ENCODE data around the gene CUL4A.
A peak's percentile ranks its signal among the peaks of the same experiment; 100 is the strongest.

Gene CUL4A

DNA sequence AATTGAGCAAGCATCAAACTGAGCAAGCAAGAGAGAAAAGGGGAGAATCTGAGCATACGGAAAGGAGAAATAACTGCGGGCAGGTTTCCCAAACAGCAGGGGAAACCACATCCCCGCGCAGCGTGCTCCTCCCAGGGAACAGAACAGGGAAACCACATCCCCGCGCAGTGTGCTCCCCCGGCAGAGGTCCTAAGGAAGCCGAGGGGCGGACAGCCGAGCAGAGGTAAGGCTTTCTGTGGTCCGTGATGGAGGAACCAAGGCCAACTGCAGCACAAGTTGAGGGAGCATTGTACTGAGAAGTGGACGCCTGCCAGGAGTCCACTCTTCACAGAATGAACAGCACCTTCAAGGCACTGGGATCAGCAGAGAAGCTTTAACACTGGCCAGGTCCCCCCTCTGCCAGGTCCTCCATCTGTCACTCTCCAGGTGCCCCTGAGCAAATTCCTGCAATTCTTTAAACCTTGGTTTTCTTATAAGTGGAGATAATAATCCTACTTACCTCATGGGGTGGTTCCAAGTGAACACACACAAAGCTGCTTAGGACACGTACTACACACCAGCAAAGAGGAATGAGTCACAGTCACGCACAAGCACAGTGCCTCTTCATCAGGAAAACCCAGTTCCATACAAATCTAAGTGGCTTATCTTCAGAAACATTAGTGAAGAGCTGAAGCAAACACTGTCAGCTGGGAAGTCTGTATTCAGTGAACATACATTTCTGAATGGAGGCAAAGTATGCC lies 64.6 kb downstream of the CUL4A start:
- DNase-seq (ENCODE audit: extremely low spot score, insufficient read length, low read depth): no peak

DNA sequence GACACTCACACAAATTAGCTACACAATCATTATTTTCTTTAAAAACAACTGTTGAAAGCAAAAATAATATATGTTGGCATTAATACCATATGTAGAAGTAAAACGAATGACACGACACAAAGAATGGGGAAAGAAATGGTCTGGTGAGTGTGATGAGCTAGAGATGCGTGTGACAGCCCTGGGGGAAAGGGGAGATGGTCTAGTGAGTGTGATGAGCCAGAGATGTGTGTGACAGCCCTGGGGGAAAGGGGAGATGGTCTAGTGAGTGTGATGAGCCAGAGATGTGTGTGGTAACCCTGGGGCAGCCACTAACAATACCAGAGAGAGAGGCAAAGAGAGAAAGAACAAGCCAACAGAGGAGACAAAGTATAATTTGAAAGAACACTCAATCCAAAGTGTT lies 65.3 kb downstream of the CUL4A start:
- DNase-seq (ENCODE audit: extremely low spot score, insufficient read length, low read depth) (no peak), FAIRE-seq (no peak)

More for the DNA sequence above, 64.6 kb downstream of the CUL4A start:
- FAIRE-seq: no peak

DNA sequence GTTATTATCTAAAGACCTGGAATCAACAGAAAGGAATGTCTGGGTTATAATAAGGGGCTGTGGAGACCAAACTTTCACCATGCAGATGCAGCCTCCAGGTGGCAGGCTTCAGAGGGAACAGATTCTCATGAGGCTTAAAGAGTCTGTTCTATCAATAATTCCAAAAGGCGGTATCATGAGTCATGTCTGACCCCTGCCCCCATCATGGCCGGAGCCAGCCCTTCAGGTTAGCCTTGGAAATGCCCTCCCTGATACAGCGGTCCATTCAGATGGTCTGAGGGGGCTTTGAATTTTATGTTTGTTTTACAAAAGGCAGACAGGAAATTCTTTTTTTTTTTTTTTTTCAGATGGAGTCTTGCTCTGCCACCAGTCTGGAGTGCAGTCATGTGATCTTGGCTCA lies 66.0 kb downstream of the CUL4A start:
- DNase-seq (ENCODE audit: extremely low spot score, insufficient read length, low read depth) (no peak), FAIRE-seq (no peak)

DNA sequence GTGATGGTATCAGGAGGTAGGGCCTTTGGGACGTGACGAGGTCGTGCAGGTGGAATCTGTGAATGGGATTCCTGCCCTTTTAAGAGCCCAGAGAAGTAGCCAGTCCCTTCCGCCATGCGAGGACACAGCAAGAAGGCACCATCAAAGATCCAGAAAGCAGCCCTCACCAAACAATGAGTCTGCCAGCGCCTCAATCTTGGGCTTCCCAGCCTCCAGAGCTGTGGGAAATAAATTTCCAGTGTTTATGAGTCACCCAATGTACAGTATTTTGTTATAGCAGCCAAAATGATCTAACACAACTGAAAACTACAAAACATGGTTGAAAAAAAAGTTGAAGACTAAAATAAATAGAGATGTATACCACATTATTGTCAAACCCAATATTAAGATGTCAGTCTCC lies 70.7 kb downstream of the CUL4A start:
- FAIRE-seq (no peak), DNase-seq (ENCODE audit: extremely low spot score, insufficient read length, low read depth) (no peak)

DNA sequence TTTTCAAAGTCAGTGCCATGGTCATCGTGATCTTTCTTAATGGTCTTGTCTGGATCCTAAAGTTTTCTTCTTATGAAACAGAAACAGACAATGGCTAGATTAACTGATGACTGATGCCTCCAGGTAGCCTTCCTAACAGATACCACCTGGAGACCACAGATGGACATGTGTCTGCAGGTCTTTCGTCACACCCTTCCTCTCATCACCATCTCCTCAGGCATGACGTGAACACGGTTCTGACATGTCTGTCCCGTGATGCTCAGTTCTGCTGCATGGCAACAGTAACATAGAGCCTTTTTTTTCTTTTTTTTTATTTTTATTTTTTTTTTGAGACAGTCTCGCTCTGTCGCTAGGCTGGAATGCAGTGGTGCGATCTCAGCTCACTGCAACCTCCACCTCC lies 74.5 kb downstream of the CUL4A start:
- no peak for FAIRE-seq

DNA sequence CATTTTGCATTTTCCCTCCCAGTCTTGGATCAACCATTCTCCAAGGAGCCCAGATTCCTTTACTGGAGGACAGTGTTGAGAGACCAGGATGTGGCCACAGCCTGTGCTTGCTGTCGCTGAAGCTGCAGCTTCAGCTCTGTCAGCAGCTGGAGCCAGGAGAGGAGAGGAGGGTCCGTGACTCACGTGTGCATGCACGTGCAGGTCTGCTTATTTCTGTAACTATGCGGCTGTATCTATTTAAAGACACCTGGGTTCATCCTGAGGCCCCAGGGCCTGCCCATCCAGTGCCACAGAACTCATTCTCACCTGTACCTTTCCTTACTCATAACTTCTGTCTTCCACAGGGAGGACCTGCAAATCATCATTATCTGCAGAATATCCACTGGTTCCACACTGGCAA lies 79.5 kb downstream of the CUL4A start:
- FAIRE-seq (no peak), DNase-seq (ENCODE audit: extremely low spot score, insufficient read length, low read depth) (no peak)

More for the DNA sequence above, 74.5 kb downstream of the CUL4A start:
- DNase-seq (ENCODE audit: extremely low spot score, insufficient read length, low read depth): no peak

DNA sequence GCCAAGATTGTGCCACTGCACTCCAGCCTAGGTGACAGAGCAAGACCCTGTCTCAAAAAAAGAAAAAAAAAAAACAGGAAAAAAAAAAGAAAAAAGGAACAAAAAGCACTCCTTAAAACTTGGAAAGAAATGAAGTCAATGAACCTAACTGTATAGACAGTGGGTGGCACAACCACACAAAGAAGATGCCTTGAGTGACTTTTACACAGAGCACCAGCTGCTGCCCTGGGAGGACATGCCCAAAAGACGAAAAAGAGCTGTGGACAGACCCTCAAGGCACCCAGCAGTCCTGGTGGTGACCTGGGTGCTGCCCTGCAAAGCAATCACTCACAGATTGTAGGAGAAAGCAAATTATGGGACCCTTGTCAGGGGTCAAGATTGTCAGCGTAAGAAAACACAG lies 81.7 kb downstream of the CUL4A start:
- DNase-seq (ENCODE audit: extremely low spot score, insufficient read length, low read depth) (no peak), FAIRE-seq (no peak)

DNA sequence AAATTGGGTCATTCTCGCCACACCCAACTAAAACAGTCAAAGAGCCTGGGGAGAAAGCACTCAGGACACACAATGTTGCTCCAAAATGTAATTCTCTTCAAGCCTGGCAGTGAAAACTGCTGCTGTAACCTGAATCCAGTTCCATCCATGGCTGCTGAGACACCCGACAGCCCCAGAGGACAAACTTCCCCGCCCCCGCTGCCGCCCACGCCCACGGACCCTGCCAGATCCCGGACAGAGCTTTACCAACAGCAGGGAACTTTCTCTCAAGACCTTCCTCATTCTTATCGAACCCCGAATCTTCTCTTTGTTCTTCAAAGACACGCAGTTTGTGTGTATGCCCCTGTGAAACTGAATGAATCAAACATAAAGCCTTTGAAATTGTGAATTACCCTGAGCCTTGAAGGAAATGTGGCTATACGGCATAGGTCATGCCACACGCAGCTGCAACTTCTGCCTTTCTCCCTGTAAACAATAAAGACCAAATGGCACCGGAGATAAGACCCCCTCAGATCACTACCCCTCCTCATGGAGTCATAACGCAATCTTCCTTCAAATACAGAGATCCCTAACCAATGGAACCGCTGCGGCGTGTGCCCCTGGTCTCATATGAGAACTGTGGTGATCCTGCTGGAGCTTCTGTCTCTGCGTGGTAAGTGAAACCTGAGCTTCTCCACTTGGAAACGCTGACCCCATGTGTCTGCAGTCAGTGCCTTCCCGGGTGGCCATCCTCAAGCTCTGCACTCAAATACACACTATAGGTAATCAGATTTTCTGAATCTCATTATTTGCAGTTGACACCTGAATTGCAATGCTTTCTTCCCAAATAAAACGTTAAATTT lies 82.8 kb downstream of the CUL4A start:
- DNase-seq (ENCODE audit: extremely low spot score, insufficient read length, low read depth): no peak

DNA sequence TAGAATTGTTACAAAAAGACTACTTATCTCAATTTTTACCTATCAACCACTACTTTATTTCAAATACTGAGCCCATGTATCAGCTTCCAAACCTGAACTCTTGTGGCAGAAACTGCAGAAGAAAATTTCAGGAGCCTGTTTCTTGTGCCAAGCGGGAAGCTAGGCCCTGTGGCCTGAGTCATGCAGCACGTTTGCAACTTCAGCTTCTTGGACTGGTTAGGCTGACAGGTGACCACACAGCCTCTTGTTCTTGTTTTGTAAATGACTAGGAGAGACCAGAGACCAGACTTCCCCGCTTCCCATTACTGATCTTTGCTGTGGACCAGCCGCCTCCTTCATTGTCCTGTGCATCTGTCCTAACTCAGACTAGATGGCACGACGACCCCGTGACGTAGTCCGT lies 84.3 kb downstream of the CUL4A start:
- no peak for DNase-seq (ENCODE audit: extremely low spot score, insufficient read length, low read depth)
- FAIRE-seq: no peak

More for the DNA sequence above, 82.8 kb downstream of the CUL4A start:
- FAIRE-seq: no peak

DNA sequence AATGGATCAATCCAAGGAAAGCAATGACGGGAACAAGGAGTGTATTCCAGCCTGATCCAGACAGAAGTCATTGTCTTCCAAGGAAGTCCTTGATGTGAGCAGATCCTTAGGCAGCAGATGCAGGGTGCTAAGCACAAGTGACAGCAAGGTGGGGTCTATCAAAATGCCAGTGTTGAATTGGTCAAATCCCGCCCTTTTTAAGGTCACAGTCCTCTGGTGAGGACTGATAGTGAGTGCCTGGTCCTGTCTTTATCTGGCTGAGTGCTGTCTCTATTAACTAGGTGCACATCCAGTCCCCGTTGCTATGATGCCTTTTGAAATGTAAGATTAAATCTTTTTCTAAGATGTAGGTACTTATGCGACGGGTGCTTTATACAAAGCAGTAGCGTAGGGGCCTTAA lies 86.4 kb downstream of the CUL4A start:
- DNase-seq (ENCODE audit: extremely low spot score, insufficient read length, low read depth) (no peak), FAIRE-seq (no peak)

DNA sequence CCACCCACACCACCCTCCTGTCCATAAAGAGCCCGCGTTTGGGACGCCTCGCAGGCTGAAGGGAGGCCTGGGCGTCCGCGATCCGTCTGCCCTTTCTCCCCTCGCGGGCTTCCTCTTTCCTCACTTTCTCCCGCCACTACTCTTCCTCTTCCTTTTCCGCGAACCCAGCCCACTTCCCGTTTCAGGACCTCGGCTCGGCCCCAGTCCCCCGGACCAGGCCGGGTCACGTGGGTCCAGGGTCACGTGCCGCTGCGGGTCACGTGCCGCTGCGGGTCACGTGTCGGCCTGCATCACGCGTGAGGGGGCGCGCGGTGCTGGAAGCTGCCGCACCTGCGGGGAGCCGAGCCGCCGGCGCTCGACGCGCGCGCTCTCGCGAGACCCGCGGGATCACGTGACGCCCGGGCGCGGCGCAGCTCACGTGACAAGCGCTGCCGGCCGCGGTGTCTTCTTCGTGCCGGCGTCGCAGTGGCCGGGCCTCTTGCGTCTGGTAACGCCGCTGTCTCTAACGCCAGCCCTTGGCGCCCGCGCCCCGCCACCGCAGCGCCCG lies 87.5 kb downstream of the CUL4A start, which contains the start of gene LAMP1:
TSS of gene LAMP1 (plus strand) at position 417 of the 547 bp plus-strand sequence. CDS start 196 bp downstream, outside the sequence.
- peak; percentile 99 for DNase-seq (ENCODE audit: extremely low spot score, insufficient read length, low read depth)
- peak; percentile 94 for FAIRE-seq

DNA sequence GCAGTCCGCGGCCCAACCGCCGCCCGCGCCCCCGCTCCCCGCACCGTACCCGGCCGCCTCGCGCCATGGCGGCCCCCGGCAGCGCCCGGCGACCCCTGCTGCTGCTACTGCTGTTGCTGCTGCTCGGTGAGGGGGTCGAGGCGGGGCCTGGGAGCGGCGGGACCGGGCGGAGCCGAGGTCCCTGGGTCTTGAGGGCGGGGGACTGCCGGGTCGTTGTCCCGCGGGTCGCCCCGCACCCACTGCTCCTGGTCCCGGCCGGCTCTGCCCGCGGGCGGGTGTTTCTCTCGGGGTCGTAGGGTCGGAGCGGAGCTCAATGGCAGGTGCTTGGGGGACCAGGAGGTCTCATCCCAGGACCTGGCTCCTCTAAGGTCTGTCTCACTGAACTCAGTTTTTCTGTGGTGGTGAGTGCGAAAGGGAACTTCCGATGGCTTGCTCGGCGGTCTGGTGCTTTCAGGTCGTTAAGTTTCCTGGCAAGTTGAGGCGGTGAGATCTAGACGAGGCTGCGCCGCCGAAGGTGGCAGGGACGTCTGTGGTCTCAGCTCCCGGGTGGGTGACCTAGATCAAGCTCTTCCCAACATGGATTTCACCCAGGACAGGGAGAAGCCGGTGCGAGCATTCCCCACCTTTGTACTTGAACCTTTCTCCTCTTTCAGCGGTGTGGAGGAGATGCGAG lies 88.1 kb downstream of the CUL4A start:
- DNase-seq (ENCODE audit: extremely low spot score, insufficient read length, low read depth) (no peak), FAIRE-seq (peak; percentile 63)

DNA sequence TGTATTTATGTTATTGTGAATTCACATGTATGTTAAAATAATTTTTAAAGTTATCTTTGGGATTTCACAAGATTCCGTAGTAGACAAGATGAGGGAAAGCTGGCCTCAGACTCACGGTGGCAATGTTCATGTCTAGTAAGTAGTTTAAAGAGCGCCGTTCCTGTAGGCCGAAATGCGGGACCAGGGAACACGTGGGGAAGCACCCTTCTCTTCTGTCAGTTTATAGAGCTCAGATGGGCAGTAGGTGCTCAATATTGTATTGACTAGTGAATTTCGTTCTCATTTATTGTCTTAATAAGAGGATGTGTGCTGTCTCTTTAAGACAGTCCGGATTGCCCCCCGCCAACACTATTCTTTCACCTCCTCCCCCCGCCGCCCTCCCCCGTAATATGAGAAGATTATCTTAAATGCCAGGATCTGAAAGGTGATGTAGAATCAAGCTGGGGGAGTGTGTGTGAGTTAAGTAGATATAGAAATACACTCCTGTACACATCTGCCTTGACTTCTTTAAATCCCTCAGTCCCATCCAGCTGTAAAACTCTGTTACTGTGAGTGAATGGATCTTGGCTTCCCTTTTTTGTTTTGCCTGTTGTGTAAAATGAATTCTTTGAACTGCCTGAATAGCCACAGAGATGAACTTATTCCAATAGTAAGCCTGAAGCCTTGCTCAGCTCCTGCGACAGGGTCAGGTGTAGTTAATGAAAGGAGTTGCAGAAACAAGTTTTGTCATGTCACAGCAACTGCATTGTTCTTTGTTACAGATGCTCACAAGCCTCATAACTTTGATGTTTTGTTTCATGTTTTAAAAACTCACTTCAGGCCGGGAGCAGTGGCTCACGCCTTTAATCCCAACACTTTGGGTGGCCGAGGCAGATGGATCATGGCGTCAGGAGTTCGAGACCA lies 88.9 kb downstream of the CUL4A start:
- DNase-seq (ENCODE audit: extremely low spot score, insufficient read length, low read depth) (no peak), FAIRE-seq (no peak)

DNA sequence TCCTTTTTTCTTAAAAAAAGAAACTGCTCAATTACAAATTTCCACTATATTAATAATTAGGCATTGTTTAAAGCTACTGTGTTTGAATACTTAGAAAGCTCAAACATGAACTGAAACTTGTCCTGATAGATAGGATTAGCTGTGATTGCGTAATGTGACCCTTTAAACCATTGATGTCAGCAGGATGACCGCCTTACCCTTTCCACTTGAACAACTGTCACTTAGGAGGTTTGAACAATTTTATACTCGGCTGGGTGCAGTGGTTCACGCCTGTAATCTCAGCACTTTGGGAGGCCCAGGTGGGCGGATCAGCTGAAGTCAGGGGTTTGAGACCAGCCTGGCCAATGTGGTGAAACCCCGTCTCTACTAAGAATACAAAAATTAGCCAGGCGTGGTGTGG lies 90.5 kb downstream of the CUL4A start:
- DNase-seq (ENCODE audit: extremely low spot score, insufficient read length, low read depth) (no peak), FAIRE-seq (peak; percentile 66)

DNA sequence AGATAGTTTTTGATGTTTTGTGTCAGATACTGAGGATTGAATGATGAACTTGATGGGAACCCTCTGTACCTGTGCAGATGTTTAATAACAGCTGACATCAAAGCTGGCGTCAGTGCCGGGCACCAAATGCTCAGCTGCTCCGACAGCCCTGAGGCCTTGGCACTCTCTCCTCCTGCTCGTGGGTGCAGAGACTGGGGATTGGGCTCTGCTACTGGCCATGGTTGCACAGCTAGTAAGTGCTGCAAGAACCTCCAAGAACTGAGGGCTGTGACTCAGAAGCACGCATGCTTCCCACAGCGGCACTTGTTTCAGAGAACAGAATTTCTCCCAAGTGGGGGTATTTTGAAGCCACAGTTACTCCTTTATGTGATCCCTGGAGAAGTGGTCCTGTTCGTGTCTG lies 93.6 kb downstream of the CUL4A start:
- FAIRE-seq: no peak

DNA sequence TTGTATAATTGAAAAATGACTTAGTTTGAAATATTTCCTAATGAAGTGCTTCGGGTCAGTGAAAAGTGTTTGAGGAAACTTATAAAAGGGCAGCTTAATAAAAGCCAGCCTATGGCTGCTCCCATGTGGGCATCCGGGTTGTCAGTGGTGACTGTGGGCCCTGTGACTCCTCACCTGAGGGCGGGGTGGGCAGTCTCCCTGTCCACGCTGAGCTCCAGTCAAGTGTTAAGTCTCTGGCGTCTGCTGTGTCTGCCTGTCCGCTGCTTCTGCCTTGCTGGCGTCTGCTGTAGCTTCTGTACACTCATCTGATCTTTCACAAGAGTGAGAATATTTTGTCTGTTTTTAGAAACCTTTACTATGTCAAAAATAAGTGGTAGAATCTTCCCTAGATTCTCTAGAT lies 94.7 kb downstream of the CUL4A start:
- FAIRE-seq (no peak), DNase-seq (ENCODE audit: extremely low spot score, insufficient read length, low read depth) (no peak)

More for the DNA sequence above, 93.6 kb downstream of the CUL4A start:
- no peak for DNase-seq (ENCODE audit: extremely low spot score, insufficient read length, low read depth)

DNA sequence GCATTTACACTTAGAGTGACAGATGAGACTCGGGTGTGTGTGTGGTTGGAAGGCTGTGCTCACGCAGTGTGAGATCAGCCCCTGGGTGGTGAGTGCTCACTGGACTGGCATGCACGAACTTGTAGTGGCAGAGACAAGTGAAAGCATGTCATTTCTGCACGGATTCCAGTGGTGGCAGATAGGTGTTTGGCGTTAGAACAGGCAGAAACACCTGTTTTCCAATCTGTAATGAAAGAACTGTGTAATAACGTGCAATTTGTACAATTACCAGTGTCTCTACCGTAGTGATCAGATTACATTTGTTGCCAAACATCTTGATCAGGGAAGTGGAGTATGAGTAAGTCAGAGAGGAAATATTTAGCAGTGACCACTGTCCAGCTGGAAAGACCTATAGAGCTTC lies 95.8 kb downstream of the CUL4A start:
- DNase-seq (ENCODE audit: extremely low spot score, insufficient read length, low read depth): no peak
- no peak for FAIRE-seq

DNA sequence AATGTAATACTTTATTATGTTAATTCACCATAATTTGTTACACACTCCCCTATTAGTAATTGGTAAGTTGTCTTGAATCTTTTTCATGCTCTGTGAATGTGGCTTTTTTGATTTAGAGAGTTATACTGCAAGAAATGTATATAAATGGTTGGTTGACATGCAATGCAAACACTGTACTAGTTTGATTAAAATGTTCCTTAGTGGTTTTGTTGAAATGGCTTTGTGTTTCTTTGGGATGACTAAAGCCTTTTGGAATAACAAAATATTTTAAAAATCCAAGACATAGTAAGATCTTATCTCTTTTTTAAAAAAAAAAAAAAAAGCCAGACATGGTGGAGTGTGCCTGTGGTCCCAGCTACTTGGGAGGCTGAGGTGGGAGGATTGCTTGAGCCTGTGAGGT lies 98.1 kb downstream of the CUL4A start:
- DNase-seq (ENCODE audit: extremely low spot score, insufficient read length, low read depth) (no peak), FAIRE-seq (no peak)

DNA sequence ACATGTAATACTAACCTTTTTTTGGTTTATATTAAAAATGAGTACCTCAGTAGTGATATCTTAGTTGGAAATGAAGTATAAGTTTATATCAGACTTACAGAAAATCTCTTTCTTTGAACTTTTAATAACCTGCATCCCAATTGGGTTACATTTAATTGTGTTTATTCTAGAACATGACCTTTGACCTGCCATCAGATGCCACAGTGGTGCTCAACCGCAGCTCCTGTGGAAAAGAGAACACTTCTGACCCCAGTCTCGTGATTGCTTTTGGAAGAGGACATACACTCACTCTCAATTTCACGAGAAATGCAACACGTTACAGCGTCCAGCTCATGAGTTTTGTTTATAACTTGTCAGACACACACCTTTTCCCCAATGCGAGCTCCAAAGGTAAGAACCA lies 100.1 kb downstream of the CUL4A start:
- DNase-seq (ENCODE audit: extremely low spot score, insufficient read length, low read depth) (no peak), FAIRE-seq (no peak)
